Effector CD8-positive, alpha-beta T cell (primary cell): Measurements from ENCODE around the gene FLT1.

ENCODE experiments used
- DNase-seq: peaks from one replicate; lab custom pipeline; 2025; lab: John Stamatoyannopoulos, UW

The FLT1 gene

GRCh38 chr13:28387740-28388501 is 107.0 kb downstream of the FLT1 start:
- DNase-seq: no peak

GRCh38 chr13:28385362-28385761 is 109.6 kb downstream of the FLT1 start:
- DNase-seq: no peak

GRCh38 chr13:28384789-28385188 is 110.1 kb downstream of the FLT1 start:
- DNase-seq: no peak

- DNase-seq: no peak
Observed at GRCh38 chr13:28380319-28380718, 114.6 kb downstream of the FLT1 start.

GRCh38 chr13:28379371-28380083 is 115.4 kb downstream of the FLT1 start:
- DNase-seq: no peak

GRCh38 chr13:28376604-28377003 is 118.3 kb downstream of the FLT1 start:
- no peak for DNase-seq

- DNase-seq: no peak
Observed at GRCh38 chr13:28375250-28375930, 119.5 kb downstream of the FLT1 start.

GRCh38 chr13:28373810-28374209 is 121.1 kb downstream of the FLT1 start:
- no peak for DNase-seq

- no peak for DNase-seq
Observed at GRCh38 chr13:28370448-28370847, 124.5 kb downstream of the FLT1 start.

- DNase-seq: no peak
Observed at GRCh38 chr13:28358708-28359107, 136.2 kb downstream of the FLT1 start.

- no peak for DNase-seq
Observed at GRCh38 chr13:28357911-28358433, 137.0 kb downstream of the FLT1 start.

GRCh38 chr13:28357247-28357825 is 137.6 kb downstream of the FLT1 start:
- no peak for DNase-seq

- DNase-seq: no peak
Observed at GRCh38 chr13:28356561-28357021, 138.3 kb downstream of the FLT1 start.

GRCh38 chr13:28355822-28356371 is 139.0 kb downstream of the FLT1 start:
- DNase-seq: no peak

- no peak for DNase-seq
Observed at GRCh38 chr13:28355046-28355821, 139.7 kb downstream of the FLT1 start.

- no peak for DNase-seq
Observed at GRCh38 chr13:28353679-28354078, 141.2 kb downstream of the FLT1 start.

- no peak for DNase-seq
Observed at GRCh38 chr13:28349907-28350654, 144.8 kb downstream of the FLT1 start.

GRCh38 chr13:28349371-28349770 is 145.6 kb downstream of the FLT1 start:
- no peak for DNase-seq

- DNase-seq: no peak
Observed at GRCh38 chr13:28347456-28348371, 147.2 kb downstream of the FLT1 start.
